Adipocyte (in vitro differentiated cells): ENCODE data around the gene TMEM19.
"Not testable (repeated sequence)": the region's sequence is repeated elsewhere in the genome, so short reads cannot be mapped to it uniquely, and the experiment has no call there.

Experiments
- DNase-seq: peaks from one replicate; pipeline ENCODE4 v3.0.0-alpha.2; 2015; ENCODE audit warnings: low read depth
- H3K27me3 ChIP-seq: replicated peaks from 2 replicates; pipeline ENCODE4 v1.7.0; 2013; ENCODE audit warnings: mild to moderate bottlenecking, low read length, moderate library complexity; ENCODE audit not compliant: control insufficient read depth, insufficient read depth
- H3K36me3 ChIP-seq: 2 replicates; pipeline ENCODE4 v1.7.0; 2013; ENCODE audit warnings: low read length, mild to moderate bottlenecking, moderate library complexity; ENCODE audit not compliant: control insufficient read depth, insufficient read depth, severe bottlenecking
- H3K4me1 ChIP-seq: 2 replicates; pipeline ENCODE4 v1.7.0; 2013; ENCODE audit warnings: mild to moderate bottlenecking, low read length, moderate library complexity; ENCODE audit not compliant: control insufficient read depth, insufficient read depth
- H3K4me3 ChIP-seq: 2 replicates; pipeline ENCODE4 v1.7.0; 2013; ENCODE audit warnings: mild to moderate bottlenecking, low read length, moderate library complexity
- H3K9ac ChIP-seq: 2 replicates; pipeline ENCODE4 v1.7.0; 2013; ENCODE audit warnings: mild to moderate bottlenecking, low read length, moderate library complexity
- H3K9me3 ChIP-seq: 2 replicates; pipeline ENCODE4 v1.7.0; 2013; ENCODE audit warnings: mild to moderate bottlenecking, low read length, moderate library complexity; ENCODE audit not compliant: control insufficient read depth

Gene TMEM19

GRCh38 chr12:71693126-71693525, 7.2 kb downstream of the TMEM19 start:
- Histone ChIP-seq H3K9me3 (no peaks in the 10 kb centered on the region), H3K36me3 (peaks cover 12% of the 10 kb centered on the region), H3K27me3 (no peaks in the 10 kb centered on the region), H3K9ac (no peak overlapping the region), H3K4me3 (no peak overlapping the region), H3K4me1 (peaks cover 10% of the 10 kb centered on the region)
- DNase-seq = no peak

DNA sequence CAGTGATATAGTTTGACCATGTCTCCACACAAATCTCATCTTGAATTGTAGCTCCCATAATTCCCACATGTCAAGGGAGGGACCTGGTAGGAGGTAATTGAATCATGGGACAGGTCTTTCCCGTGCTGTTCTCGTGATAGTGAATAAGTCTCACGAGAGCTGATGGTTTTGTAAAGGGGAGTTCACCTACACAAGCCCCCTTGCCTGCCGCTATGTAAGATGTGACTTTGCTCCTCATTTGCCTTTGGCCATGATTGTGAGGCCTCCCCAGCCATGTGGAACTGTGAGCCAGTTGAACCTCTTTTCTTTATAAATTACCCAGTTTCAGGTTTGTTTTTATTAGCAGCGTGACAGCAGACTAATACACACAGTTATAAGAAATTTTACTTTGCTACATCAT, 7.8 kb downstream of the TMEM19 start:
- H3K9me3 ChIP-seq, H3K4me1 ChIP-seq, H3K4me3 ChIP-seq, H3K9ac ChIP-seq, DNase-seq, H3K27me3 ChIP-seq: not testable (repeated sequence)
- H3K36me3 ChIP-seq = peaks cover 12% of the 10 kb centered on the region

- H3K9me3 ChIP-seq = no peaks in the 10 kb centered on the region
- peaks cover 18% of the 10 kb centered on the region for H3K36me3 ChIP-seq
- H3K4me1 ChIP-seq = peaks cover 9% of the 10 kb centered on the region
- no peak overlapping the region for H3K9ac ChIP-seq
- no peak overlapping the region for H3K4me3 ChIP-seq
- no peak for DNase-seq
- H3K27me3 ChIP-seq = no peaks in the 10 kb centered on the region
These were observed 8.4 kb downstream of the TMEM19 start for GRCh38 chr12:71694099-71694820.

DNA sequence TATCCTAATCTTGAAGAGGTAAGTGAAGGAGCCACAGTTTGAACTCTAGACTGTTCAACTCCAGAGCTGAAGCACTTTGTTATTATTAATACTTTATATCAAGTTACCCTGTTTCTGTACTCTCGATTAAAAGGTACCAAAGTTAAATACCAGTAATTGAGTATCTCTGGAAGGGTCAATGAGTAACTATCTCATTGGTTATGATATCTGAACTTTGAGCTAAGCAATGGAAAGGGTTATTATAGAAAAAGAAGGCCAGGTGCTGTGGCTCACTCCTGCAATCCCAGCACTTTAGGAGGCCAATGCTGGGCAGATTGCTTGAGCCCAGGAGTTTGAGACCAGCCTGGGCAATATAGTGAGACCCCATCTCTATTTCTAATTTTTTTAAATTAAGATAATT, 9.9 kb downstream of the TMEM19 start:
- Histone ChIP-seq H3K9me3 (no peaks in the 10 kb centered on the region), H3K36me3 (peaks cover 33% of the 10 kb centered on the region), H3K4me1 (peaks cover 9% of the 10 kb centered on the region), H3K4me3 (no peak overlapping the region), H3K27me3 (no peaks in the 10 kb centered on the region), H3K9ac (no peak overlapping the region)
- DNase-seq = no peak

GRCh38 chr12:71702181-71702580, 16.3 kb downstream of the TMEM19 start:
- peaks cover 36% of the 10 kb centered on the region for H3K36me3 ChIP-seq
- not testable (repeated sequence) for H3K9me3 ChIP-seq, H3K4me1 ChIP-seq, H3K4me3 ChIP-seq, H3K27me3 ChIP-seq, DNase-seq, H3K9ac ChIP-seq

DNA sequence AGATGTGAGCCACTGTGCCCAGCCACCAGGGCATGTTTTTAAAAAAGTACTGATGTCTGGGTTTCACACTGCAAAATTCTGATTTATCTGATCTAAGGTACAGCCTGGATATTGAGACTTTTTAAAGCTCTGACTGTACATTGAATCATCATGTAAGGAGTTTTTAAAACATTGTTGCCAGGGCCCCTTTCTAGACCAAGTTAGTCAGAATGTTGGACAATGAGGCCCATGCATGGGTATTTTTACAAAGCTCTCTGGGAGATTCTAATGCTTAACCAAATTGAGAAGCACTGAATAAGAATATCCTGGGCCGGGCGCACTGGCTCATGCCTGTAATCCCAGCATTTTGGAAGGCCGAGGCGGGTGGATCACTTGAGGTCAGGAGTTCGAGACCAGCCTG, 16.7 kb downstream of the TMEM19 start:
- DNase-seq = no peak
- no peaks in the 10 kb centered on the region for H3K27me3 ChIP-seq
- H3K9ac ChIP-seq = no peak overlapping the region
- H3K4me3 ChIP-seq = no peak overlapping the region
- no peaks in the 10 kb centered on the region for H3K9me3 ChIP-seq
- peaks cover 32% of the 10 kb centered on the region for H3K36me3 ChIP-seq
- H3K4me1 ChIP-seq = no peaks in the 10 kb centered on the region

- Histone ChIP-seq H3K9me3 (no peaks in the 10 kb centered on the region), H3K27me3 (no peaks in the 10 kb centered on the region), H3K4me1 (no peaks in the 10 kb centered on the region), H3K36me3 (peaks cover 27% of the 10 kb centered on the region), H3K9ac (no peak overlapping the region), H3K4me3 (no peak overlapping the region)
- no peak for DNase-seq
These were observed 17.3 kb downstream of the TMEM19 start for GRCh38 chr12:71703206-71703605.

- Histone ChIP-seq H3K9me3 (no peaks in the 10 kb centered on the region), H3K9ac (no peak overlapping the region), H3K36me3 (peaks cover 14% of the 10 kb centered on the region), H3K4me3 (no peak overlapping the region), H3K4me1 (peaks cover 2% of the 10 kb centered on the region), H3K27me3 (no peaks in the 10 kb centered on the region)
- DNase-seq = no peak
These were observed 19.0 kb downstream of the TMEM19 start for GRCh38 chr12:71704920-71705319.

- H3K9me3 ChIP-seq = peaks cover 9% of the 10 kb centered on the region
- no peaks in the 10 kb centered on the region for H3K36me3 ChIP-seq
- DNase-seq = no peak
- peaks cover 10% of the 10 kb centered on the region for H3K4me1 ChIP-seq
- no peak overlapping the region for H3K4me3 ChIP-seq
- no peak overlapping the region for H3K9ac ChIP-seq
- no peaks in the 10 kb centered on the region for H3K27me3 ChIP-seq
These were observed 22.8 kb downstream of the TMEM19 start for GRCh38 chr12:71708658-71709057.

- H3K9ac ChIP-seq = no peak overlapping the region
- no peak overlapping the region for H3K4me3 ChIP-seq
- H3K9me3 ChIP-seq = peaks cover 11% of the 10 kb centered on the region
- peak; percentile 70 for DNase-seq
- H3K36me3 ChIP-seq = no peaks in the 10 kb centered on the region
- peaks cover 10% of the 10 kb centered on the region for H3K4me1 ChIP-seq
- H3K27me3 ChIP-seq = no peaks in the 10 kb centered on the region
These were observed 24.6 kb downstream of the TMEM19 start for GRCh38 chr12:71710276-71711125.

- DNase-seq = no peak
- H3K4me3 ChIP-seq = no peak overlapping the region
- no peaks in the 10 kb centered on the region for H3K36me3 ChIP-seq
- H3K9ac ChIP-seq = no peak overlapping the region
- H3K9me3 ChIP-seq = peaks cover 3% of the 10 kb centered on the region
- H3K27me3 ChIP-seq = no peaks in the 10 kb centered on the region
- H3K4me1 ChIP-seq = no peaks in the 10 kb centered on the region
These were observed 32.7 kb downstream of the TMEM19 start for GRCh38 chr12:71718611-71719010.
